ENCODE data around the gene WWP2.
A peak's percentile ranks its signal among the peaks of the same experiment; 100 is the strongest.
"Not testable (repeated sequence)": the region's sequence is repeated elsewhere in the genome, so short reads cannot be mapped to it uniquely, and the experiment has no call there.

Gene WWP2

GRCh38 chr16:69725480-69726312 lies 36.4 kb upstream of the WWP2 start:
- H3K36me3 ChIP-seq (ENCODE audit: control insufficient read depth in 5 of 5, insufficient read depth in 5 of 5, low read length in 5 of 5), result peaks cover 0 to 5% (median 0%) of the 10 kb centered on the region in 5 donors
- H3K9me3 ChIP-seq (ENCODE audit: control insufficient read depth in 5 of 5, low read length in 5 of 5), result no peaks in the 10 kb centered on the region
- peak overlapping the region; percentile 64 to 82 (median 75) for H3K4me3 ChIP-seq (ENCODE audit: low read depth in 1 of 5, low read length in 5 of 5)
- peak overlapping the region; percentile 96 for H3K27ac ChIP-seq (ENCODE audit: low read depth, low read length)
- H3K4me1 ChIP-seq (ENCODE audit: control insufficient read depth in 5 of 5, insufficient read depth in 5 of 5, low read length in 5 of 5), result peaks cover 5 to 39% (median 36%) of the 10 kb centered on the region in 5 donors
- H3K27me3 ChIP-seq (ENCODE audit: control insufficient read depth in 5 of 5, insufficient read depth in 4 of 5, low read length in 5 of 5), result no peaks in the 10 kb centered on the region
- peak overlapping the region; percentile 52 to 79 (median 64) for H3K9ac ChIP-seq (ENCODE audit: low read length in 5 of 5)

GRCh38 chr16:69726313-69727060 lies 35.6 kb upstream of the WWP2 start, which contains the start of gene NQO1:
NQO1 (minus strand) TSS chr16:69726560; CDS start chr16:69726439, 121 bp downstream.
- Histone ChIP-seq H3K27ac (ENCODE audit: low read depth, low read length) (peak within 1 kb of the TSS; percentile 96), H3K36me3 (ENCODE audit: control insufficient read depth in 5 of 5, insufficient read depth in 5 of 5, low read length in 5 of 5) (peaks cover 0 to under 1% (median 0%) of the 10 kb centered on the region in 5 donors), H3K4me3 (ENCODE audit: low read depth in 1 of 5, low read length in 5 of 5) (peak within 1 kb of the TSS; percentile 64 to 82 (median 75)), H3K9ac (ENCODE audit: low read length in 5 of 5) (peak within 1 kb of the TSS; percentile 52 to 79 (median 69)), H3K27me3 (ENCODE audit: control insufficient read depth in 5 of 5, insufficient read depth in 4 of 5, low read length in 5 of 5) (no peaks in the 10 kb centered on the region), H3K4me1 (ENCODE audit: control insufficient read depth in 5 of 5, insufficient read depth in 5 of 5, low read length in 5 of 5) (peaks cover 5 to 39% (median 36%) of the 10 kb centered on the region in 5 donors), H3K9me3 (ENCODE audit: control insufficient read depth in 5 of 5, low read length in 5 of 5) (no peaks in the 10 kb centered on the region)

GRCh38 chr16:69727916-69728270 lies 34.2 kb upstream of the WWP2 start:
- Histone ChIP-seq H3K9me3 (ENCODE audit: control insufficient read depth in 5 of 5, low read length in 5 of 5) (no peaks in the 10 kb centered on the region), H3K27ac (ENCODE audit: low read depth, low read length) (peak overlapping the region; percentile 96), H3K4me1 (ENCODE audit: control insufficient read depth in 5 of 5, insufficient read depth in 5 of 5, low read length in 5 of 5) (peaks cover 5 to 38% (median 36%) of the 10 kb centered on the region in 5 donors), H3K9ac (ENCODE audit: low read length in 5 of 5) (no peak overlapping the region), H3K27me3 (ENCODE audit: control insufficient read depth in 5 of 5, insufficient read depth in 4 of 5, low read length in 5 of 5) (no peaks in the 10 kb centered on the region), H3K36me3 (ENCODE audit: control insufficient read depth in 5 of 5, insufficient read depth in 5 of 5, low read length in 5 of 5) (no peaks in the 10 kb centered on the region), H3K4me3 (ENCODE audit: low read depth in 1 of 5, low read length in 5 of 5) (no peak overlapping the region)

- not testable (repeated sequence) for H3K9me3 ChIP-seq (ENCODE audit: control insufficient read depth in 5 of 5, low read length in 5 of 5); H3K27ac ChIP-seq (ENCODE audit: low read depth, low read length); H3K36me3 ChIP-seq (ENCODE audit: control insufficient read depth in 5 of 5, insufficient read depth in 5 of 5, low read length in 5 of 5); H3K4me3 ChIP-seq (ENCODE audit: low read depth in 1 of 5, low read length in 5 of 5); H3K27me3 ChIP-seq (ENCODE audit: control insufficient read depth in 5 of 5, insufficient read depth in 4 of 5, low read length in 5 of 5); H3K9ac ChIP-seq (ENCODE audit: low read length in 5 of 5)
- H3K4me1 ChIP-seq (ENCODE audit: control insufficient read depth in 5 of 5, insufficient read depth in 5 of 5, low read length in 5 of 5), result peaks cover 5 to 37% (median 31%) of the 10 kb centered on the region in 5 donors
Measured at GRCh38 chr16:69729030-69729429, 33.1 kb upstream of the WWP2 start.

GRCh38 chr16:69731280-69731679 lies 30.9 kb upstream of the WWP2 start:
- not testable (repeated sequence) for H3K4me3 ChIP-seq (ENCODE audit: low read depth in 1 of 5, low read length in 5 of 5); H3K27ac ChIP-seq (ENCODE audit: low read depth, low read length); H3K27me3 ChIP-seq (ENCODE audit: control insufficient read depth in 5 of 5, insufficient read depth in 4 of 5, low read length in 5 of 5); H3K36me3 ChIP-seq (ENCODE audit: control insufficient read depth in 5 of 5, insufficient read depth in 5 of 5, low read length in 5 of 5); H3K9ac ChIP-seq (ENCODE audit: low read length in 5 of 5); H3K9me3 ChIP-seq (ENCODE audit: control insufficient read depth in 5 of 5, low read length in 5 of 5)
- H3K4me1 ChIP-seq (ENCODE audit: control insufficient read depth in 5 of 5, insufficient read depth in 5 of 5, low read length in 5 of 5), result peaks cover 3 to 18% (median 14%) of the 10 kb centered on the region in 5 donors

- Histone ChIP-seq H3K4me1 (ENCODE audit: control insufficient read depth in 5 of 5, insufficient read depth in 5 of 5, low read length in 5 of 5) (peaks cover 0 to 10% (median 9%) of the 10 kb centered on the region in 5 donors), H3K27me3 (ENCODE audit: control insufficient read depth in 5 of 5, insufficient read depth in 4 of 5, low read length in 5 of 5) (no peaks in the 10 kb centered on the region), H3K9ac (ENCODE audit: low read length in 5 of 5) (no peak overlapping the region), H3K27ac (ENCODE audit: low read depth, low read length) (no peak overlapping the region), H3K36me3 (ENCODE audit: control insufficient read depth in 5 of 5, insufficient read depth in 5 of 5, low read length in 5 of 5) (no peaks in the 10 kb centered on the region), H3K4me3 (ENCODE audit: low read depth in 1 of 5, low read length in 5 of 5) (no peak overlapping the region), H3K9me3 (ENCODE audit: control insufficient read depth in 5 of 5, low read length in 5 of 5) (no peaks in the 10 kb centered on the region)
Measured at GRCh38 chr16:69732101-69732500, 30.0 kb upstream of the WWP2 start.

- Histone ChIP-seq H3K9me3 (ENCODE audit: control insufficient read depth in 5 of 5, low read length in 5 of 5) (no peaks in the 10 kb centered on the region), H3K9ac (ENCODE audit: low read length in 5 of 5) (no peak overlapping the region), H3K36me3 (ENCODE audit: control insufficient read depth in 5 of 5, insufficient read depth in 5 of 5, low read length in 5 of 5) (peaks cover 3 to 59% (median 49%) of the 10 kb centered on the region in 5 donors), H3K4me1 (ENCODE audit: control insufficient read depth in 5 of 5, insufficient read depth in 5 of 5, low read length in 5 of 5) (peaks cover 0 to 30% (median 15%) of the 10 kb centered on the region in 5 donors), H3K27ac (ENCODE audit: low read depth, low read length) (peak overlapping the region; percentile 84), H3K27me3 (ENCODE audit: control insufficient read depth in 5 of 5, insufficient read depth in 4 of 5, low read length in 5 of 5) (no peaks in the 10 kb centered on the region), H3K4me3 (ENCODE audit: low read depth in 1 of 5, low read length in 5 of 5) (no peak overlapping the region)
Measured at GRCh38 chr16:69741519-69741918, 20.6 kb upstream of the WWP2 start.

- no peaks in the 10 kb centered on the region for H3K27me3 ChIP-seq (ENCODE audit: control insufficient read depth in 5 of 5, insufficient read depth in 4 of 5, low read length in 5 of 5)
- peaks cover 3 to 65% (median 49%) of the 10 kb centered on the region in 5 donors for H3K36me3 ChIP-seq (ENCODE audit: control insufficient read depth in 5 of 5, insufficient read depth in 5 of 5, low read length in 5 of 5)
- H3K4me1 ChIP-seq (ENCODE audit: control insufficient read depth in 5 of 5, insufficient read depth in 5 of 5, low read length in 5 of 5), result peaks cover 0 to 27% (median 15%) of the 10 kb centered on the region in 5 donors
- H3K4me3 ChIP-seq (ENCODE audit: low read depth in 1 of 5, low read length in 5 of 5), result no peak overlapping the region
- peak overlapping the region; percentile 84 for H3K27ac ChIP-seq (ENCODE audit: low read depth, low read length)
- H3K9me3 ChIP-seq (ENCODE audit: control insufficient read depth in 5 of 5, low read length in 5 of 5), result no peaks in the 10 kb centered on the region
- no peak overlapping the region for H3K9ac ChIP-seq (ENCODE audit: low read length in 5 of 5)
Measured at GRCh38 chr16:69741951-69742904, 19.9 kb upstream of the WWP2 start.

GRCh38 chr16:69744363-69745231 lies 17.5 kb upstream of the WWP2 start:
- H3K9ac ChIP-seq (ENCODE audit: low read length in 5 of 5), result no peak overlapping the region
- no peaks in the 10 kb centered on the region for H3K9me3 ChIP-seq (ENCODE audit: control insufficient read depth in 5 of 5, low read length in 5 of 5)
- H3K27ac ChIP-seq (ENCODE audit: low read depth, low read length), result no peak overlapping the region
- no peak overlapping the region for H3K4me3 ChIP-seq (ENCODE audit: low read depth in 1 of 5, low read length in 5 of 5)
- no peaks in the 10 kb centered on the region for H3K27me3 ChIP-seq (ENCODE audit: control insufficient read depth in 5 of 5, insufficient read depth in 4 of 5, low read length in 5 of 5)
- peaks cover 0 to 17% (median 15%) of the 10 kb centered on the region in 5 donors for H3K4me1 ChIP-seq (ENCODE audit: control insufficient read depth in 5 of 5, insufficient read depth in 5 of 5, low read length in 5 of 5)
- H3K36me3 ChIP-seq (ENCODE audit: control insufficient read depth in 5 of 5, insufficient read depth in 5 of 5, low read length in 5 of 5), result peaks cover 3 to 89% (median 70%) of the 10 kb centered on the region in 5 donors

All from subcutaneous abdominal adipose tissue (tissue), 5 donors.